G401.6 (cell line): ENCODE results near the gene TARDBP.
"Not testable (repeated sequence)": the region's sequence is repeated elsewhere in the genome, so short reads cannot be mapped to it uniquely, and the experiment has no call there.

Experiments
- FAIRE-seq: peaks from 2 replicates; lab custom pipeline; 2012; peaks lifted over from hg19 to GRCh38; lab: Jason Lieb, UNC

The TARDBP gene

DNA sequence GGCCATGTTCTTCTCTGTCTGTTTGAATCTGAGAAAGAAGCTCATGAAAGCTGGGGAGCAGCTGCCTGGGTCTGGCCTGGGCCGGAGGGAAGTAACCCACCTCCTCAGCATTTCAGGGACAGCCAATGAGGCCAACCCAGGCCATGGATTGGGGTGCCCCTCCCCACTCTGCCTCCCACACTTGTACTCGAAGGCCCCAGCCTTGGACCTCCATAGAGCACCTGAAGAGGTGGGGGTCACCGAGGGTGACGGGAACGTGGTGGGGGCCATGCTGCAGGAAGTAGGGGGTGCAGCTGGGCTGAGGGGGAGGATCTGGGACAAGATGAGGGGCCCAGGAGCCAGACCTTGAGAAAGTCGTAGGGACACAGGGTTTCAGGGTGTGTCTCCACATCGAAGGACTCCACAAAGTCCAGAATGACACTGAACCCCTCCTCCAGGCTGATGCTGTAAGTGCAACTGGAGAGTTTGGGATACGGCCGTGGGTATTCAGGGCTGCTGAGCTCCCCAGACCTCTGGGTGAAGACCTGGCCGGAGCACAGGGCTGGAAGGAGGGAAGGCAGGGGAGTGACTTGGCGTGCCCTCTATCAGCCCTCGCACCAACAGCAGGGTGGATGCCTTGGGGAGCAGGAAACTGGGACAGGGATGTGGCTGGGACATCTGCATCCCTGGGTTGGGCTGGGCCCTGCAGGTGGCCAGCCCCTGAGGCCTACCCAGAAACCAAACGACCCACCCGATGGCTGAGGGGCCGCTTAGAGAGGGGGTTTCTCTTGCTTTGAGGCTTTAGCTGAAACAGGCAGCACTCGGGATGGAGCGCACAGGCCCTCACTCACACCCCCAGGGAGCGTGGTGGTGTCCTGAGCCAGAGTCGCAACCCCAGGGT is 30.8 kb downstream of the TARDBP start:
- no peak for FAIRE-seq

DNA sequence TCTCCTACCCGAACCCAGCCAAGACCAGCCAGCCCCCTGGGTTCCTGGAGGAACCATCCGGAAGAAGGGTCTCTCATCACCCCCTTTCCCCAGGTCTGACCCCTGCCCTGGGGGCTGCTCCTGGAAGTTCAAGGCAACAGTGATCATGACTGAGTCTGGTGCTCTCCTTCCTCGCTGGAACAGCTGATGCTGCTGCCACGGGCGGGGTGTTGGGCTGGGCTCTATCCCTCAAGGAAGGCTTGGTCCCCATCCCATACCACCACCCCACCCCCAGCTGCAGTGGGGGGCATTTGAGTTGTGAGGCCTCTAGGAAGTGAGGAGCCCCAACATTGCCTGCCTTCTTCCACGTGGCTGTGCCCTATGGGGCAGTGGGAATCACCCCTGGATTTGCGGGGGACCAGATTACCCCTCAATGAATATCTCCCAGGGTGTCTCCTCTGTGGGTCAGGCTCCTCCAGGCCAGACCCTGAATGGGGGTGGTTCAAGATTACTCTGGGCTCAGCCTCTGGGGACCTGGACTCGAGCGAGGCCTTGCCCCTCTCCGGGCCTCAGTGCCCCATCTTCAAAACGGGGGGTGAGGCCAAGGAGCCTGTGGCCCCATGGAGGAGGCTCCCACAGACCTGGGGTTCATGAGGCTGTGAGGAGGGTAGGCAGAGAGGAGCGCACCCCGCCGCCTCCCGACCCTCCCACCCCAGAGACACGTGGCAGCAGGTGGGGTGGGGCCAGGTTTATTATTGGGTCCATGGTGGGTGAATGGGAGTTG is 31.8 kb downstream of the TARDBP start:
- FAIRE-seq, result no peak

DNA sequence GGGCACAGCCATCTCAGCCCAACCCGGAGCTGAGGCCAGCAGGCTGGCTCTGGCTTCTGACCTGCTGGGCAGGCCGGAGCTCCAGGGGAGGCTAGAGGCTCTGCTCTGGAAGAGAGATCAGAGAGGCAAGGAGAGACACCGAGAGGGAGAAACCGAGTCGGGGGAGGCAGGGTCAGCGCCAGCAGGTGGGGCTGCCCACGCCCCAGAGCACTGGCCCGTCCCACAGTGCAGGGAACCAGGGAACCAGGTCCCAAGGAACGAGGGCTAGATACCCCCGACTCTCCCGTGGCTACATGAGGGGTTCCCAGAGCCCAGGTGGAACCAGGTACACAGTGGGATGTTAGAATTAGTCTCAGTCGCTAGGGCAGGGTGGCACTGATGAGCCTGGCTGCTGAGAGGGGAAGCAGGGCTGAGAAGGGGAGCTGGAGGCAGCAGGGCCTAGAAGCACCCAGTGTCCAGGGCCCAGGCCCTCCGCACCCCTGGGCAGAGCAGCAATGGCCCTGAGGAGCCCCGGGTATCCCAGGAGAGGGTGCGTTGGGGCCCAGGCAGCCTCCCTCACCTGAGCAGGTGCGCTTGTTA is 32.5 kb downstream of the TARDBP start:
- FAIRE-seq, result no peak

DNA sequence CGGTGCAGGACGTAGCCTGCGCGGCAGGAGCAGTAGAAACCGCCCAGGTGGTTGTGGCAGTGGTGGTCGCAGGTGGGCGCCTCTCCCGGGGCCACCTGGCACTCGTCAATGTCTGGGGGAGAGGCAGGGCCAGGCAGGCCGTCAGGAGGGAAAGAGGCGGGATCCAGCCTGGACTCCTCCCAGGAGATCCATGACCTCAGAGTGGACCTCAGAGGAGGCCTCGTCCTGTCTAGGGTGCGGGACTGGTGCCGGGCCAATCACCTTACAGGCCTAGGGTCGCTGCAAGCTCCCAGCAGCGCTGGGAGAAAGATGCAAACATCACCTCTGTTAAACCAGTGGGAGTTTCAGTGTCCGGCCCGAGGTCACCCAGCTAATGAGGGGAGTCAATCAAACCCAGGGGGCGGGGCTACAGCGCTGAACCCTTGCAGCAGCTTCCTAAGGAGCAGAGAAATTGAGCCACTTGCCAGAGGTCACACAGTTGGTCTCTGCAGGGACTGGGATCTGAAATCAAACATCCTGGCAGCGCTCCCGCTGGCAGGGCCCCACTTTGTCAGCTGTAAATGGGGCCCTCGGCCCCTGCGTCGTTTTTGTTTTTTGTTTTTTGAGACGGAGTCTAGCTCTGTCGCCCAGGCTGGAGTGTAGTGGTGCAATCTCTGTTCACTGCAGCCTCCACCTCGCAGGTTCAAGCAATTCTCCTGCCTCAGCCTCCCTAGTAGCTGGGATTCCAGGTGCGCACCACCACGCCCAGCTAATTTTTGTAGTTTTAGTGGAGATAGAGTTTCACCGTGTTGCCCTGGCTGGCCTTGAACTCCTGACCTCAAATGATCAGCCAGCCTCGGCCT is 33.2 kb downstream of the TARDBP start:
- no peak for FAIRE-seq

DNA sequence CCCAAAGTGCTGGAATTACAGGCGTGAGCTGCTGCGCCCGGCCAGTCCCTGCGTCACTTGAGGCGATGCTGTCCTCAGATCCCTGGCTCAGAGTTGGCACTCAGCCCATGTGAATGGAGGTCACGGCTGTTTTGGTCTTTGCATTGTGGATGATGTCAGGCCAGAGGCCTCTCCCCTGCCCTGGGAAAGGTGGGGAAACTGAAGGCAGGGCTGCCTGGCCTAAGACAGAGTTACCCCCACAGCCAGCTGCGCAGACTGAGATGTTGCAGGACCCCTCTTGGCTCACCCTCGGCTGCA is 33.8 kb downstream of the TARDBP start:
- no peak for FAIRE-seq

DNA sequence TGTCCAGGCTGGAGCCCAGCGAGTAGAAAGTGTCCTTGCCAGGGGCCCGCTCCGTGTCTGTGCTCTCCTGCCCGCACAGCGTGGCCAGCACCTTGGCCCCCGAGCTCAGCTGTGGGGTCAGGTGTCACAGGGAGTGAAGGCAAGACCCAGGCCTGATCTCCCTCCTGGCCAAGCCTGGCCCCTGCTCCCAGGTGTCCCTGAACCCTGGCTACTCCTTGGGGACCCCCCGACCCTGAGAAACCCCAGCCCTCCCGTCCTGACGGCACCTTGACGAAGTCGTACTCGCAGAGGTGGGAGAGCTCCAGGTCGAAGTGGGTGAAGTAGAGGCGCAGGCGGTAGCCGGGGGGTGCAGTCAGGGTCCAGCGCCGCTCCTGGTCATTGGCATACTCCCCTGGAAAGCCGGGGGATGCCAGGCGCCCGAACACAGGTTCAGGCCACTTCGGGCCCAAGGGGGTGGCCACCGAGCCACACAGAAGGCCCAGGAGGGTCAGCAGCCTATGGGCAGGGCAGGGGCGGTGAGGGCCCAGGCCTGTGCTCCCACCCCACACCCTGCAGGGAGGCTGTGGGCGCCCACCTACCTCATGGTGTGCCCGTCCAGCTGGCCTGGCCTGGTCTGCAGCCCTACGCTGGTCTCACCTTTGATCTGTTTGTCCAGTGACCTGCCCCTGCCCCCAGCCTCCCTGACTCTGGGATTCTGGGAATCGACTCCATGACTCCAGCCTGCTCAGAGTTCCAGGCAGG is 34.3 kb downstream of the TARDBP start, which contains the start of gene MASP2:
TSS of gene MASP2 (minus strand) at position 615 of the 741 bp plus-strand sequence. CDS start at position 583, 32 bp downstream.
- no peak for FAIRE-seq

DNA sequence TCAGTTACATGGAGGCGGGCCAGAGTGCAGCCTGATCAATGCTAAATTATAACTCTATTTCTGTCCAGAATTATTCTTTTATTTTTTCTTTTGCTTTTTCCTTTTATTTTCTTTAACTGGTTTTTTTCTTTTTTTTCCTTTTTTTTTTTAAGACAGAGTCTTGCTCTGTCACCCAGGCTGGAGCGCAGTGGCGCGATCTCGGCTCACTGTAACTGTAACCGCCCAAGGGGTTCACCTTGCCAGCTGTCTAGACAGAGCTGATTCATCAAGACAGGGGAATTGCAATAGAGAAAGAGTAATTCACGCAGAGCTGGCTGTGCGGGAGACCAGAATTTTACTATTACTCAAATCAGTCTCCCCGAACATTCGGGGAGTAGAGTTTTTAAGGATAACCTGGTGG is 38.7 kb downstream of the TARDBP start:
- not testable (repeated sequence) for FAIRE-seq

DNA sequence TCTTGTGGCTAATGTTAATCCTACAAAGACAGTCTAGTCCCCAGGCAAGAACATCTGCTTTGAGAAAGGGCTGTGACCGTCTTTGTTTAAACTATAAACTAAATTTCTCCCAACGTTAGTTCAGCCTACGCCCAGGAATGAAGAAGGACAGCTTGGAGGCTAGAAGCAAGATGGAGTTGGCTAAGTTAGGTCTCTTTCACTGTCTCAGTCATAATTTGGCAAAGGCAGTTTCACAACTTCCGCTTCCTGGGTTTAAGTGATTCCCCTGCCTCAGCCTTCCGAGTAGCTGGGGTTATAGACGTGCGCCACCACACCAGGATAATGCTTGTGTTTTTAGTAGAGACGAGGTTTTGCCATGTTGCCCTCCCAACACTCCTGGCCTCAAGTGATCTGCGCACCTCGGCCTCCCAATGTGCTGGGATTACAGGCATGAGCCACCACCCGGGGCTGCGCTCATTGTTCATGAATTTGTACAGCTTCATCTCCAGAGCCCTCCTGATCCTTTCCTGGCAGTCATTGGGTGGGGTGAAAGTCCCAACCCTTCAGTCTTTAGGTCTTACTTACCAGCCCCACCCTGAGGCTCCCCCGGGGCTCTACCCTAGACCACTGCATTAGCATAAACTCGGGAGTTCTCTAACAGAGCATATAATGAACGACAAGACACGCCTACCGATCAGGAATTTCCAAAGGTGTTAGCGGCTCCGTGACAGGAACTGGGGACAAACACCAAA is 39.5 kb downstream of the TARDBP start:
- no peak for FAIRE-seq

DNA sequence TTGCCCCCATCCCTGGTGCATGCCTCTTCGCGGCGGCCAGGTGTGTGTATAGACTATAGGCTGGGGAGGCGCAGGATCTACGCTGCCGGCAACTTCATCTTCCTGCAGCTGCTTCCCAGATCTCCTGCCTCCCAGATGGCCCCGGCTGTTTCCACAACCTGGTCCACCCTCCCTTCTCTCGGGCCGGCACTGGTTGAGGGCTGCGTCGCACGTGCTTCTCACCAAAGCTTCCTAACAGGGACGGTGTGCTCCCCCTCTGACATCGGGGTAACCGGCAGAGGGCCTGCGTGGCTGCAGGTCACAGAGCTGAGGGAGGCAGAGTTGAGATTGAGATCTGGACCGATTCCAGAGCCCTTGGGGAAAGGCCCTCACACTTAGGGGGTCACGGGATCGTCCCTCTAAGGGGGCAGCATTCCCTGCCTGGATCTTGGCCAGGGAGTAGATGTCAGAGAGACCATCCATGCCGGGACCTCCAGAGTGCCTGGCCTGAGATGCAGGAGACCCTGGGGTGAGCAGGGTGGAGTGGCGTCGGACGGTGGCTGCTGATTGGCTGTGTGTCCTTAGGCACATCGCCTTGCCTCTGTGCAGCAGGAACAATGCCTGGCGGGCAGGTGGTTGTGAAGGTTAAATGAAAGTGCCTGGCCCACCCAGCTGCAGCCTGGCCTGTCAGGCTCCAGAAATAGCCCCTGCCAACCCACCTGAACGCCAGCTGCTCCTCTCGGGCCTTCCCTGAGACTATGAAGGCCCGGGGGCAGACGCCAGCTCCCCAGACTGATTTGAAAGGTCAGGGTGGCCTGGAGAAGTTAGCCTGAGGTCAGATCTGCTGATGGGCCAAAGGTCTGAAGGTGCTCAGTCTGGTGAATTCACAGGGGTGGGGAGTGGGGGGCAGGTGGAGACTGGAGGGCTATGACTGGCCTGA is 40.6 kb downstream of the TARDBP start:
- no peak for FAIRE-seq

DNA sequence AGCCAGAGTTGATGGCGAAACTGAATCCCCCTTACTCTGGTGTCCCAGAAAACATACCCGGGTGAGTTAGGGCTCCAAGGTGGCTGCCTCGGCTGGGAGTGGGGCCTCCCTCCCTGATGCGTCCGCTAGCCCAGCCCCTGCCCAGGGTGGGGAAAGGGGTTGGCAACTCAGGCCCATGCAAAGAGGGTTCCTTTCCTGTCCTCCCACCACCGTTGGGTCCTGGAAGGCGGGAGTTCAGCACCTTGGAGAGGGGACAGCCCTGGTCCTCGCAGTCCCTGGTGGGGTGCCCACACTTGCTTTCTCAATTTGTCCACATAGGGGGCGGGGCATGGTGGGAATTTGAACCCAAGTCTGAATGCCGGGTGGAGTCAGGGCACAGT is 41.3 kb downstream of the TARDBP start:
- no peak for FAIRE-seq

DNA sequence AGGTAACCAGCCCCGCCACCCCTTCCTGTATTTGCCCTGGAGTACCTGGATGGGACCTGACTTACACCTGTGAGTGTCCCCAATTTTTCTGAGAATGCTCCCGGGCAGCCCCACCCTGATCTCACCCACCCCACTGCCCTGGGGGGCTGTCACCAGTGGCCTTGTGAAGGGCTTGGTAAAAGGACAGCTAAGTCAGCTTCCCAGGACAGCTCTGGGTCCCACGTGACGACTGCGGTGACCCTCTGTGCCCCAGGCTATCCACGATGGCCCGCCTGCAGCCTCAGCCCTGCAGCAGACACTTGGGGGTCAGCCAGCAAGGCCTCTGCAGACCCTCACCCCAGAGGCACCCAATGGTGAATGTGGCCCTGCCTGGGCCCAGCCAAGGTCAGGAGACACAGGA is 41.7 kb downstream of the TARDBP start:
- FAIRE-seq, result no peak

DNA sequence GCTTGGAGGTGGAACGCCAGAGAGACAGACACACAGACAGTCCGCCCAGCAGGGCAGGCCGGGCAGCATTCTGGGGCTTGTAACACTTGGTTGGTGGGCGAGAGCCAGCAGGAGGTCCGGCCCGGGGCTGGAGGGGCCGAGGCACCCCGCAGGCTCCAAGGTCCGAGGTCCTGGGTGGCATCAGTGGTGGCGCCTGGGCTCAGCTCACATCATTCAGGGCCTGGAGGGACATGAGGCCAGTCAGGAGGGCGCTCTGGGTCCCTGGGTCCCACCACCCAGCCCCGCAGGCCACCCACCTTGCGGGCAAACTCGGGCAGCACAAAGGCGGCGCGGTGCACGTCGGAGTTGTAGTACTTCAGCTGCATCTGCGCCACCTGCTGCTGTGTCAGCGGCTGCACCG is 42.2 kb downstream of the TARDBP start:
- FAIRE-seq, result no peak

DNA sequence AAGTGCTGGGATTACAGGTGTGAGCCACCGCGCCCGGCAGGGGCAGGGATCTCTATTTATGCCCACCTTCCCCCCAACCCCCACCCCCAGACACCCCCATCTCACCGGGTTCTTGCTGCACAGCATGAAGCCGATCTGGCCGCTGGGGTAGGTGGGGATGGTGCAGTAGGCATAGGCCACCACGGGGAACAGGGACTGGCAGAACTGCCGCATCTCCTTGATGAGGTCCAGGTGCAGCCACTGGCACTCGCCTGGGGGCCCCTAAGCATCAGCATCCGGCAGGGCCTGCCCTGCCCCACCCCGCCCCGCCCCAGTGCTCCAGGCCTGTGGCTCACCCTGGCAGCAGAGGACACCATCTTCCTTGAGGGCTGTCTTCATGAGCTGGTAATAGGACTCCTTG is 43.2 kb downstream of the TARDBP start:
- no peak for FAIRE-seq

DNA sequence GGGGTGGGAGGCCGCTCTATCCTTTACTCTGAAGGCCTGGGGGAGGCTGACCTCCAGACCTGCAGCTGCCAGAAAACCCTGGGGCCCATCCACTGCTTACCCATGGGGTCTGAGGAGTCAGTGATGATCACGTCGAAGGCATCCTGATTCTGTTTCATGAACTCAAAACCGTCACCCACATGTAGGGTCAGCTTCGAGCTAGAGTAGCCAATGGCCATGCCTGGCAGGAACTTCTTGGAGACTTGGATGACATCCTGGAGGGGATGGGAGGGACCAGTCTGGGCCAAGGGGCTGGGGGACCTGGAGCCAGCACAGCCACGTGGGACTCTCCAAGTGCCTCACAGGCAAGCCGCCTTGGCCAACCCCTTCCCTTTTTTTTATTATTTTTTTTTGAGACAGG is 44.0 kb downstream of the TARDBP start:
- FAIRE-seq, result no peak

DNA sequence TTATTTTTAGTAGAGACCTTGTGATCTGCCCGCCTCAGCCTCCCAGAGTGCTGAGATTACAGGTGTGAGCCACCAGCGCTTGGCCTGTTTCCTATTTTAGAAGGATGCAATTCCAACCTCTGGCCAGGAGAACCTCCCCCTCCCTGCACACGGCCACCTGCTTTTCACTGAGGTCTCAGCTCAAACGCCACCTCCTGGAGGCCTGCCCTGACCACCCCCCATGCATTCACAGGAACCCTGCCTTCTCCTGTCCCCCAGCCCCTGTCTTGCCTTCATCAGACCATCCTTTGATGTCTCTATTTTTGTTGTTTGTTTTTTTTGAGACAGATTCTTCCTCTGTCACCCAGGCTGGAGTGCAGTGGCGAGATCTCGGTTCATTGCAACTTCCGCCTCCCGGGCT is 45.0 kb downstream of the TARDBP start:
- no peak for FAIRE-seq

DNA sequence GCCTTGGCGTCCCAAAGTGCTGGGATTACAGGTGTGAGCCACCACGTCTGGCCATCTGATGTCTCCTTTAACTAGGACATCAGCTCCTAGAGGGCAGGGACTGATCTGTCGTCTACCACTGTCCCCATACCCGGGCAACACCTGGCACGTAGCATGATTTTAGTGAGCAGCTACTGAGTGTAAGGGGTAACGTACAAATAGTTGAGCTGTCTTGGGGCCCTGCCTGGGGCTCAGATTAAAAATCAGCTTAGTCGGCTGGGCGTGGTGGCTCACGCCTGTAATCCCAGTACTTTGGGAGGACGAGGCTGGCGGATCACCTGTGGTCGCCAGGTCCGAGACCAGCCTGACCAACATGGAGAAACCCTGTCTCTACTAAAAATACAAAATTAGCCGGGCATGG is 45.6 kb downstream of the TARDBP start:
- FAIRE-seq, result no peak

DNA sequence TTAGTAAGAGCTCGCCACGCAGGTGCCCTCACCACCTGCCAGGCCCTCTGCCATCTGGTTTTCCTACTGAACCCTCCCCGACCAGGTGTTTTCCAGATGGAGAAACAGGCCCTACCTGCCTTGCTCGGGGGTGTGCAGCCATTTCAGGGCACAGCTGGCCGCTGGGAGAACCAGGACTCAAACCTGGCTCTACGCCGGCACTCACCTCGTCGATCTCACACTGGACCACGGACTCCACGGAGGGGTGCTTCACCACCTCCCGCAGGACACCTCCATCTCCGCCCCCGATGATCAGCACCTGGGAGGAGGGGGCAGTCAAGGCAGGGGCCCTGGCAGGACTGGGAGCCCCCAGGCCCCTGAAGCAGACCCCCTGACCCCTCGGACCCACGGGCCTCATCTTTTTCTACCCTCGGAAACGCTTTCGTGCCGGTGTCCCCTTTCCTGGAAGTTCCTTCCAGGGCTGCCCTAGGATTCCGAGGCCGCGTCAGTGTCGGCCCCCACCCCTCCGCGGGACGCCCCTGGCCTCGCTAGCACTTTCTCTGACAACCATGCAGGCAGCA is 46.2 kb downstream of the TARDBP start:
- no peak for FAIRE-seq

DNA sequence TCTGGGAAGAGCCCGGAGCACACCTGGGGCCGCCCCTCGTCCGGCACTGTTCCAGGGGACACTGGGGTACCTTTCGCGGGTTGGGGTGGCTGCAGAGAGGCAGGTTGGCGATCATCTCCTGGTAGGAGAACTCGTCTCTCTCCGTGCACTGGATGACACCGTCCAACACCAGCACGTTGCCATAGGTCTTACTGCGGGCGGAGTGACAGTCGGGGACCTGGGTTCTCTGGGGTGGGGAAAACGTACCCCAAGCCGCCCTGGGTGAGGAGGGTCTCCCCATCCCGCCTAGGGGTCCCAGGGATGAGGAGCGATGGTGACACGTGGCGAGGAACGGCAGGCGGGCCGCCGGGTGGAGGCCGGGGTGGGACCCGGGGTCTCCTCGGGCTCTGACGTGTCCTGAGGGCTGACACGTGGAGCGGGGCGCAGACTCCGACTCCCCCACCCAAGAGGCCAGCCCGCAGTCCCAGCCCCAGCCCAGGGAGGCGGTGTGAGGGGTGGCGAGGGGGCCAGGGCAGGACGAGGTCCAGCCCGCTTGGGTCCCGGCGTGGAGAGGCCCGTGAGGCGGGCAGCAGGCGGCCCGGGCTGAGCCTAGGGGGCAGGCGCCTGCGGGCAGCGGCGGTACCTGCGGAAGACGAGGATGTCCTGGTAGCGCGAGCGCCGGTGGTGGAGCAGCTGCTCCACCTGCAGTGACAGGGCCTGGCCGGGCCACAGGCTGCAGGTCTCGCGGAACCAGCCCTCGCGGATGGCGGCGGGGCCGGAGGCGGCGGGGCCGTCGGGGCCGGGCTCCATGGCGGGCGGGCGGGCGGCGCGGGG is 46.9 kb downstream of the TARDBP start:
- no peak for FAIRE-seq
